ENCODE results near the gene BTG1. TPM values are rescaled to one million over a fixed set of nuclear protein-coding genes. Genes with fewer than 3 reads are reported as not detected.

BTG1 gene
- total RNA-seq, 2 experiments from 2014 or later: 32.8 to 93.4 TPM

- no peak for DNase-seq (ENCODE audit: low spot score)
- peaks cover 27% of the 10 kb centered on the region for H3K4me1 ChIP-seq (ENCODE audit: insufficient read depth, low read length, poor library complexity, severe bottlenecking)
- intact Hi-C loops (cut with micrococcal nuclease; ENCODE audit: unreplicated experiment): no loop called here
- BruUV-seq (replicated peaks): no TSS peak
- no peaks in the 10 kb centered on the region for H3K9me3 ChIP-seq (ENCODE audit: low read length)
- H3K79me2 ChIP-seq (ENCODE audit: insufficient read depth, low read depth, low read length): peaks cover 93% of the 10 kb centered on the region
- no peaks in the 10 kb centered on the region for H3K9me2 ChIP-seq (ENCODE audit: insufficient read depth, low read length)
- no peak for TF ChIP-seq CTCF (conservative IDR thresholded peaks at IDR 0.05; ENCODE audit: low read length)
- TF ChIP-seq EZH2phosphoT487 (IDR thresholded peaks at IDR 0.05; ENCODE audit: borderline replicate concordance, low read depth, low read length): no peak
- H3K27ac ChIP-seq (ENCODE audit: low read depth, low read length, poor library complexity, severe bottlenecking): no peak overlapping the region
- peaks cover 27% of the 10 kb centered on the region for H4K20me1 ChIP-seq (ENCODE audit: insufficient read depth, low read length)
- ChIA-PET POLR2A (interaction anchor here (0.9 to 1.8 kb wide), 2 partner anchors 16 to 79 kb away, joined by 4 to 5 read pairs; partner anchors contain the start of gene BTG1), CTCF (ENCODE audit: unreplicated experiment) (no interaction called here)
- H2AFZ ChIP-seq (ENCODE audit: low read length): no peak overlapping the region
- no peak overlapping the region for H3K4me2 ChIP-seq (ENCODE audit: low read length)
- no peak overlapping the region for H3K4me3 ChIP-seq (ENCODE audit: low read depth, low read length, poor library complexity, severe bottlenecking)
- H3K36me3 ChIP-seq (ENCODE audit: insufficient read depth, low read length): peaks cover 78% of the 10 kb centered on the region
These were observed 16.0 kb downstream of the BTG1 start for GRCh38 chr12:92129609-92130008.

GRCh38 chr12:92128612-92129011, 17.0 kb downstream of the BTG1 start:
- no peaks in the 10 kb centered on the region for H3K9me3 ChIP-seq (ENCODE audit: low read length)
- TF ChIP-seq EZH2phosphoT487 (IDR thresholded peaks at IDR 0.05; ENCODE audit: borderline replicate concordance, low read depth, low read length) (no peak), CTCF (conservative IDR thresholded peaks at IDR 0.05; ENCODE audit: low read length) (no peak)
- intact Hi-C loops (cut with micrococcal nuclease; ENCODE audit: unreplicated experiment): no loop called here
- H2AFZ ChIP-seq (ENCODE audit: low read length): no peak overlapping the region
- H4K20me1 ChIP-seq (ENCODE audit: insufficient read depth, low read length): peaks cover 17% of the 10 kb centered on the region
- CTCF ChIA-PET (ENCODE audit: unreplicated experiment): no interaction called here
- no peaks in the 10 kb centered on the region for H3K9me2 ChIP-seq (ENCODE audit: insufficient read depth, low read length)
- POLR2A ChIA-PET: no interaction called here
- H3K27ac ChIP-seq (ENCODE audit: low read depth, low read length, poor library complexity, severe bottlenecking): no peak overlapping the region
- peaks cover 23% of the 10 kb centered on the region for H3K4me1 ChIP-seq (ENCODE audit: insufficient read depth, low read length, poor library complexity, severe bottlenecking)
- no peak overlapping the region for H3K4me3 ChIP-seq (ENCODE audit: low read depth, low read length, poor library complexity, severe bottlenecking)
- no peak for DNase-seq (ENCODE audit: low spot score)
- BruUV-seq (replicated peaks): no TSS peak
- no peak overlapping the region for H3K4me2 ChIP-seq (ENCODE audit: low read length)
- H3K36me3 ChIP-seq (ENCODE audit: insufficient read depth, low read length): peaks cover 77% of the 10 kb centered on the region
- H3K79me2 ChIP-seq (ENCODE audit: insufficient read depth, low read depth, low read length): peaks cover 93% of the 10 kb centered on the region

GRCh38 chr12:92124689-92125029, 21.0 kb downstream of the BTG1 start:
- Histone ChIP-seq H3K9me3 (ENCODE audit: low read length) (no peaks in the 10 kb centered on the region), H3K9me2 (ENCODE audit: insufficient read depth, low read length) (no peaks in the 10 kb centered on the region), H3K36me3 (ENCODE audit: insufficient read depth, low read length) (peaks cover 53% of the 10 kb centered on the region), H3K27ac (ENCODE audit: low read depth, low read length, poor library complexity, severe bottlenecking) (no peak overlapping the region), H3K4me3 (ENCODE audit: low read depth, low read length, poor library complexity, severe bottlenecking) (no peak overlapping the region), H3K4me1 (ENCODE audit: insufficient read depth, low read length, poor library complexity, severe bottlenecking) (peaks cover 6% of the 10 kb centered on the region), H3K4me2 (ENCODE audit: low read length) (no peak overlapping the region), H3K79me2 (ENCODE audit: insufficient read depth, low read depth, low read length) (peaks cover 87% of the 10 kb centered on the region), H2AFZ (ENCODE audit: low read length) (no peak overlapping the region), H4K20me1 (ENCODE audit: insufficient read depth, low read length) (no peaks in the 10 kb centered on the region)
- CTCF ChIA-PET (ENCODE audit: unreplicated experiment): no interaction called here
- intact Hi-C loops (cut with micrococcal nuclease; ENCODE audit: unreplicated experiment): no loop called here
- no TSS peak for BruUV-seq (replicated peaks)
- DNase-seq (ENCODE audit: low spot score): no peak
- no peak for TF ChIP-seq EZH2phosphoT487 (IDR thresholded peaks at IDR 0.05; ENCODE audit: borderline replicate concordance, low read depth, low read length)
- no peak for TF ChIP-seq CTCF (conservative IDR thresholded peaks at IDR 0.05; ENCODE audit: low read length)
- POLR2A ChIA-PET: interaction anchor here (1.1 to 2.3 kb wide), 4 partner anchors 8 to 14 kb away, joined by 3 to 7 read pairs (median 4); no protein-coding TSS in a partner anchor
